B cell (primary cell): ENCODE measurements around the gene SOX13.

ENCODE experiments used
- CTCF ChIP-seq: fragments of 200-600 bp; IDR thresholded peaks from one replicate; pipeline ENCODE4 v1.8.0; 2022; ENCODE audit warnings: antibody characterized with exemption, mild to moderate bottlenecking
- EZH2 ChIP-seq: IDR thresholded peaks from 2 replicates; pipeline ENCODE4 v1.6.1; 2012; ENCODE audit warnings: borderline replicate concordance, low read depth, mild to moderate bottlenecking, moderate library complexity, low read length; ENCODE audit not compliant: insufficient read depth, poor library complexity, severe bottlenecking

GRCh38 chr1:204093421-204093717 is 20.5 kb downstream of the SOX13 start:
- TF ChIP-seq CTCF (no peak), EZH2 (no peak)
